CD14-positive monocyte (primary cell): ENCODE measurements around the gene FAM20C. TPM values are rescaled to one million over a fixed set of nuclear protein-coding genes. Genes with fewer than 3 reads are reported as not detected.

Source experiments
- DNase-seq, 3 donors: peaks; one replicate each; pipeline ENCODE4 v3.0.0-alpha.2; 2011 to 2022
- H2AFZ ChIP-seq: 2 replicates; pipeline ENCODE4 v1.6.0; 2012; ENCODE audit warnings: mild to moderate bottlenecking, low read depth, low read length, inconsistent platforms; ENCODE audit not compliant: insufficient read depth, poor library complexity, severe bottlenecking
- H3K27ac ChIP-seq, 2 donors: 1 replicate in 1 of 2; 2 replicates in 1 of 2; pipeline ENCODE4 v1.5.1; 2012 to 2013; ENCODE audit warnings: low read length in 2 of 2, control low read depth in 1 of 2, inconsistent platforms in 1 of 2, low read depth in 1 of 2, mild to moderate bottlenecking in 1 of 2
- H3K27me3 ChIP-seq, 2 donors: one replicate each; pipeline versions ENCODE4 v1.6.0 to v1.6.1; 2011 to 2013; ENCODE audit warnings: low read length in 2 of 2; ENCODE audit not compliant: control insufficient read depth in 2 of 2, insufficient read depth in 2 of 2
- H3K36me3 ChIP-seq, 2 donors: replicated peaks in 1 of 2; 1 replicate in 1 of 2; 2 replicates in 1 of 2; pipeline versions ENCODE4 v1.5.1 to v1.6.1; 2012 to 2013; ENCODE audit warnings: low read length in 2 of 2, control low read depth in 1 of 2, inconsistent platforms in 1 of 2, mild to moderate bottlenecking in 1 of 2; ENCODE audit not compliant: insufficient read depth in 2 of 2, control insufficient read depth in 1 of 2
- H3K4me1 ChIP-seq, 2 donors: 1 replicate in 1 of 2; 2 replicates in 1 of 2; pipeline versions ENCODE4 v1.5.1 to v1.6.1; 2012 to 2013; ENCODE audit warnings: low read length in 2 of 2, control low read depth in 1 of 2, inconsistent platforms in 1 of 2, mild to moderate bottlenecking in 1 of 2, moderate library complexity in 1 of 2; ENCODE audit not compliant: insufficient read depth in 2 of 2, control insufficient read depth in 1 of 2
- H3K4me2 ChIP-seq: replicated peaks from 2 replicates; pipeline ENCODE3; 2012; ENCODE audit warnings: low read length, moderate library complexity, mild to moderate bottlenecking; ENCODE audit not compliant: poor library complexity, severe bottlenecking; ENCODE audit errors: extremely low read depth
- H3K4me3 ChIP-seq, 3 experiments: fragments of 200-600 bp in 1 of 3; sonication (generic) in 1 of 3; replicated peaks in 1 of 3; 1 replicate in 2 of 3; 2 replicates in 1 of 3; pipeline ENCODE4 v1.5.1; 2011 to 2013; ENCODE audit warnings: low read length in 3 of 3, mild to moderate bottlenecking in 3 of 3, control low read depth in 2 of 3, low read depth in 2 of 3, inconsistent platforms in 1 of 3, moderate library complexity in 1 of 3
- H3K79me2 ChIP-seq: 2 replicates; pipeline ENCODE4 v1.6.0; 2012; ENCODE audit warnings: mild to moderate bottlenecking, control low read depth, inconsistent platforms, low read length, moderate library complexity; ENCODE audit not compliant: insufficient read depth
- H3K9ac ChIP-seq: 2 replicates; pipeline ENCODE4 v1.6.0; 2017; ENCODE audit warnings: low read length, mild to moderate bottlenecking; ENCODE audit not compliant: insufficient read depth, poor library complexity, severe bottlenecking
- H3K9me3 ChIP-seq, 2 donors: replicated peaks in 1 of 2; 1 replicate in 1 of 2; 2 replicates in 1 of 2; pipeline versions ENCODE4 v1.5.1 to v1.6.1; 2012 to 2013; ENCODE audit warnings: low read length in 2 of 2, control low read depth in 1 of 2; ENCODE audit not compliant: control insufficient read depth in 1 of 2, insufficient read depth in 1 of 2
- H4K20me1 ChIP-seq: 2 replicates; pipeline ENCODE4 v1.6.0; 2012; ENCODE audit warnings: mild to moderate bottlenecking, low read length, control low read depth, moderate library complexity; ENCODE audit not compliant: insufficient read depth
- H3K27ac Mint-ChIP-seq, 7 donors: one replicate each; pipeline ENCODE4 v1.8.0; 2020; ENCODE audit warnings: mild to moderate bottlenecking in 7 of 7, mixed read lengths in 7 of 7, moderate library complexity in 6 of 7, inconsistent platforms in 2 of 7
- H3K27me3 Mint-ChIP-seq, 3 donors: one replicate each; pipeline ENCODE4 v1.8.0; 2021 to 2022; ENCODE audit warnings: low read depth in 3 of 3, mild to moderate bottlenecking in 3 of 3, mixed read lengths in 3 of 3, moderate library complexity in 3 of 3, inconsistent platforms in 1 of 3
- H3K36me3 Mint-ChIP-seq, 2 donors: one replicate each; pipeline ENCODE4 v1.8.0; 2020; ENCODE audit warnings: mixed read lengths in 2 of 2, inconsistent platforms in 1 of 2, mild to moderate bottlenecking in 1 of 2
- H3K4me1 Mint-ChIP-seq: one replicate; pipeline ENCODE4 v1.8.0; 2020; ENCODE audit warnings: mild to moderate bottlenecking, mixed read lengths
- H3K4me3 Mint-ChIP-seq, 2 donors: one replicate each; pipeline ENCODE4 v1.8.0; 2020; ENCODE audit warnings: mild to moderate bottlenecking in 2 of 2, mixed read lengths in 2 of 2, moderate library complexity in 1 of 2
- H3K9me3 Mint-ChIP-seq, 7 donors: one replicate each; pipeline ENCODE4 v1.8.0; 2020 to 2022; ENCODE audit warnings: mixed read lengths in 7 of 7, mild to moderate bottlenecking in 6 of 7, moderate library complexity in 6 of 7, inconsistent platforms in 2 of 7
- CTCF ChIP-seq: fragments of 200-600 bp; IDR thresholded peaks from one replicate; pipeline ENCODE4 v1.8.0; 2022; ENCODE audit warnings: antibody characterized with exemption, mild to moderate bottlenecking
- WGBS: methylation state at CpG from one replicate; pipeline ENCODE4 v1.1.5; 2013; ENCODE audit warnings: missing lambda C conversion rate; ENCODE audit not compliant: insufficient coverage; 5-methylcytosine and 5-hydroxymethylcytosine counted together
- intact Hi-C, 2 donors: fragments of 100-400 bp; cut with micrococcal nuclease; formaldehyde crosslinking; loops; one replicate each; pipeline versions ENCODE4 v1.15.0 to v1.15.1; 2023
- polyA plus RNA-seq, 3 donors: library from polyadenylated mRNA; depleted of rRNA in 1 of 3; unstranded in 2 of 3; stranded (reverse) in 1 of 3; fragments of 300-500 nt in 2 of 3; fragments of >200 nt in 1 of 3; fragmentation: Illumina TruSeq in 2 of 3; gene quantifications; 1 replicate in 2 of 3; 2 replicates in 1 of 3; pipeline ENCODE4 v1.2.3, GENCODE V29; 2012 to 2021

Gene FAM20C
- polyA plus RNA-seq, 3 donors = 1.2 to 32.2 (median 1.5) TPM

- H3K4me1 Mint-ChIP-seq = peaks cover 2% of the 10 kb centered on the region
- no peak overlapping the region for H3K4me2 ChIP-seq
- H3K27me3 Mint-ChIP-seq = peaks cover 6 to 24% (median 7%) of the 10 kb centered on the region in 3 donors
- no peak overlapping the region for H3K4me3 Mint-ChIP-seq
- peaks cover 21 to 44% (median 29%) of the 10 kb centered on the region in 7 donors for H3K9me3 Mint-ChIP-seq
- no peaks in the 10 kb centered on the region for H3K36me3 Mint-ChIP-seq
- peaks cover 32 to 35% of the 10 kb centered on the region in 2 donors for H3K9me3 ChIP-seq
- TF ChIP-seq CTCF = no peak
- no peaks in the 10 kb centered on the region for H3K36me3 ChIP-seq
- intact Hi-C loops = no loop called here
- H3K4me1 ChIP-seq = no peaks in the 10 kb centered on the region
- H3K27ac Mint-ChIP-seq = no peak overlapping the region
- no peak for DNase-seq
- no peaks in the 10 kb centered on the region for H4K20me1 ChIP-seq
- H3K4me3 ChIP-seq = no peak overlapping the region
- no peaks in the 10 kb centered on the region for H3K79me2 ChIP-seq
- no peak overlapping the region for H3K27ac ChIP-seq
- H2AFZ ChIP-seq = no peak overlapping the region
- peaks cover 0 to 7% of the 10 kb centered on the region in 2 donors for H3K27me3 ChIP-seq
- WGBS = 80% methylated on average over 1 of the region's 5 CpGs
- no peak overlapping the region for H3K9ac ChIP-seq
Observed at GRCh38 chr7:278081-278480, 85.7 kb downstream of the FAM20C start.

DNA sequence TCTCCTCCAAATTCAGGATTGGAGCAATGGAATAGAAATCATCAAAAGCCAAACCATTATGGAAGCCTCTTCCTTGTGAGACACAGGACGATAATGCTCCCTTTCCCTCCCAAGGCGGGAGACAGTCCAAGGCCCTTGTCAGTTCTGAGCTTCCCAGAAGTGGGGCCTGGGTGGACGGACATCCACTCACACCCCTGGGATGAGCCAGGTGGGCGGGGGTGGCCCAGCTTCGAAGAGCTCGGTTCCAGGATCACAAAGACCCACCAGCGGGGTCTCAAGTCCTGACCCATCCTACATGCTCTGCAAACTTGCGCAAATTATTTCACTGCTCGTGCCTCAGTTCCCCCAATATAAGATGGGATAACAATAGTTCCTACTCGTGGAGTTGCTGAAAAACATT is 87.5 kb downstream of the FAM20C start:
- intact Hi-C loops = no loop called here
- 93% methylated on average over 5 of the region's 10 CpGs for WGBS
- Mint-ChIP-seq H3K27me3 (peaks cover 6 to 19% (median 13%) of the 10 kb centered on the region in 3 donors), H3K4me1 (no peaks in the 10 kb centered on the region), H3K9me3 (peaks cover 8 to 30% (median 12%) of the 10 kb centered on the region in 7 donors), H3K4me3 (no peak overlapping the region), H3K36me3 (no peaks in the 10 kb centered on the region), H3K27ac (no peak overlapping the region)
- H3K4me3 ChIP-seq = no peak overlapping the region
- no peaks in the 10 kb centered on the region for H3K36me3 ChIP-seq
- H3K9ac ChIP-seq = no peak overlapping the region
- no peaks in the 10 kb centered on the region for H4K20me1 ChIP-seq
- TF ChIP-seq CTCF = no peak
- H3K27me3 ChIP-seq = peaks cover 0 to 7% of the 10 kb centered on the region in 2 donors
- H3K4me1 ChIP-seq = no peaks in the 10 kb centered on the region
- no peak overlapping the region for H3K27ac ChIP-seq
- peaks cover 23 to 24% of the 10 kb centered on the region in 2 donors for H3K9me3 ChIP-seq
- no peak overlapping the region for H3K4me2 ChIP-seq
- H2AFZ ChIP-seq = no peak overlapping the region
- DNase-seq = no peak
- H3K79me2 ChIP-seq = no peaks in the 10 kb centered on the region
